Measurements from ENCODE around the gene RAB17.
"Not testable (repeated sequence)": the region's sequence is repeated elsewhere in the genome, so short reads cannot be mapped to it uniquely, and the experiment has no call there.

RAB17 gene

DNA sequence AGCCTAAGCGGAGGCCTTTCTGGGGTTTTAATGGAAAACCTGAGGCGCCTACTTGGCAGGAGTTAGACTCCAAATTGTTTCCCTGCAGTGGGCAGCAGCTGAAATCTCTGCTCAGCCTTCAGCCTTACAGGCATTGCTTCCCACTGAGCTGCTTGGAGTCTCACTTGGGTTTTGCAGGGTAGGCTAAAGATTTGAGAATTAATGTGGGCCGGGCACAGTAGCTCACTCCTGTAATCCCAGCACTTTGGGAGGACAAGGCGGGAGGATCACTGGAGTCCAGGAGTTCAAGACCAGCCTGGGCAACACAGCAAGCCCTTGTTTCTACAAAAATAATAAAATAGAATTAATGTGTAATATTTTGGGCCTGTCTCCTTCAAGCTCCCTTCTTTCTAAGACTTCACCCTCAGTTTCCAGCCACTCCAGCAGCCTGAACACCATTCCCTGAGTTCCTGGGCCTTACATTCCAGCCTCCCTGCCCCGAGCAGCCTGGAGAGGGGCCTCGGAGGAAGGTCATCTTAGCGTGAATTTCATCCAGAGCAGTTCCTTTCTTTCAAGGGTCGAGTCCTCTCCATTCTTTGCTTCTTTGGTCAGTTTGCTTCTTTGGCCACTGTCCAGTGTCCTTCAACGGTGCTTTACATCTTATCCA is 9.1 kb upstream of the RAB17 start:
- DNase-seq (ENCODE audit: low read depth, low spot score), result no peak

DNA sequence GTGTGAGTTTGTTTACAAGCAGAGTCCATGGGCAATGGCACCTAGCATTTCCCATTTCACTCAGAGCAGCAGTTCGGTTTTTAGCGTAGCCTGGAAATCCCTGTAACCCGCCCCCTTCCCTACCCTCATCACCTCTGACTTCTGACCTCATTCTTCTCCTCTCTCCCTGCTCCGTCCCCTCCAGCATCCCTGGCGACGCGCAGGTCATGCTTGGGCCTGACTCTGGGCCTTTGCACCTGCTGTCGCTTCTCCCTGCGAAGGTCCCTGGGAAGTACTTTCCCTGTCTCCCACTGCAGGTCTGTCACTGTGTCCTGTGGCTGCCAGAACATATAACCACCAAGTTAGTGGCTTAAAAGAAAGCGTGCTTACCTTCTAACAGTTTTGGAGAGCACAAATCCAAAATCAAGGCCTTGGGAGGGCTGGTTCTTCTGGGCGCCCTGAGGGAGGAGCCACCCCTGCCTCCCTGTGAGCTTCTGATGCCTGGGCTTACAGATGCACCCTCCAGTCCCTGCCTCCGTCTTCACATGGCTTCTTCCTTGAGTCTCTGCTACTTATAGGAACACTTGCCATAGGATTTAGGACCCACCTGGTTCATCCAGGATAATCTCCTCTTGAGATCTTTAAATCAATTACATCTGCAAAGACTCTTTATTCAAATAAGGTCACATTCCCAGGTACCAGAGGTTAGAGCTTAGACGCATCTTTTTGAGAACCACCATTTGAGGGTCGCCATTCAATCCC is 8.1 kb upstream of the RAB17 start:
- DNase-seq (ENCODE audit: low read depth, low spot score), result no peak

DNA sequence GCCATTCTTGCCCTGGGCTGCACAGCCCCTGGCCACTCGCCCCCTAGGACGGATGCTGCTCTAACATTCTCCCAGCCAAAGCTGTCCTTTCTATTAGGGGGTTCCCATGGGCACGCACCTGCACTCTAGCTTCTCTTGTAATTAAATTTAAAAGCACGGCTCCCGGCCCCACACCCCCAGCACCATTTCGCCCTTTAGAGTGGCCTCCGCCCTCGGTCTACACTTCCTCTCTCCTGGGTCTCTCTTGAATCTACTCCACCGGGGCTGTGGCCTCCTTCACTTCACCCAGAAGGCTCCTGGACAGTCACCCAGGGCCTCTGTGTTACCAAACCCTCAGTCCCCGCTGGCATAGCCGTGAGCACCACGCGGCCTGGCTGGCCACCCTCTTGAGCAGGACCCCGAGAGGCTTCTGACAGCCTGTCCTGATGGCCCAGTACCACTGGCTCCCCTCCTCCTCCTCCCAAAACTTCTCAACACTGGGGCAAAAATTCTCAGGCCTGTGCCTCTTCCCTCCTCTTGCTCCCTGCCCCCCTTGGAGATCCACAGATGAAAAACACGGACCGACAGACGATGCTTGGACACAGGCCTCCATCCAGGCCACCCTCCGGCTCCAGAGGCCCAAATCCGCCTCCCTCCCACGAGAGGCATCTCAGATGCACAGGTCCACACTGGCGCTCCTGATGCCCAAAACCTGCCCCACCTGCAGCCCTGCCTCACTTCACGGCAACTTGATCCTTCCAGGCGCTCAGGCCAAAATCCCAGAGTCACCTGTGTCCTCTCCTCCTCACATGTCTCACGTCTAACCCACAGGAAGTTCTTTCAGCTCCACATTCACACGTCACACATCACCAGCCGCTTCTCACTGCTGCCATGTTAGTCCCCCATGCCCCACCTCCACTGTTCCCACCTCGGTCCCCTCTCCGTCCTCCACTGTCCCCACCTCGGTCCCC is 6.9 kb upstream of the RAB17 start:
- no peak for DNase-seq (ENCODE audit: low read depth, low spot score)

DNA sequence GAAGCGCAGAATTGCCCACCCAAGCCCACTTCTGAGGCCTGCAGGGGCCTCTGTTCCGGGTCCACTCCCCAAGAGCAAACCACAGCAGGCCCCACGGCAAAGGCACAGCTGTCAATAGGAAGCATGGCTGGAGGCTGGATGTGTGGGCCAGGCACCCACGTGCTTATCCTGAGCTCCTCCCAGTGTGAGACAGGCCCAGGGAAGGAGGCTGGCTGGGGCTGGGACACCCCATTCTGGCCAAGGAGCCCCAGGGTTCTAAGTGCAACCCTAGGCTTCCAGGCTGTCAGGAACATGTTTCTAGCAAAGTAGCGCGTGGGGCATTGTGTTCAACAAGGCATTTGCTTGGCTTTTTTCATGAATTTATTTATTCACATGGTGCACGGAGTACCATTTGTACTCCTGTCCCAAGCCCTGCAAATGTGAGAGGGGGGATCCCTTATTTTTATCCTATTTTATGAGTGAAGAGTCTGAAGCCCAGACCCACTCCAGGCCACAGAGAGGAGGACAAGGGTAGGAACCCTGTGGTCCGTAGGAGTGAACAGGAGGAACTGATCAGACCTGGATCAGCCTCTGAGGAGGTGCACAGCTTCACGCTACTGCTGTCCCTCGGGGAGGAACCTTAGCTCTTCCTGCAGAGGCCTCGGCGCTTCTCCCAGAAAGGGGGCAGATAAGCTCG is 6.1 kb upstream of the RAB17 start:
- no peak for DNase-seq (ENCODE audit: low read depth, low spot score)

DNA sequence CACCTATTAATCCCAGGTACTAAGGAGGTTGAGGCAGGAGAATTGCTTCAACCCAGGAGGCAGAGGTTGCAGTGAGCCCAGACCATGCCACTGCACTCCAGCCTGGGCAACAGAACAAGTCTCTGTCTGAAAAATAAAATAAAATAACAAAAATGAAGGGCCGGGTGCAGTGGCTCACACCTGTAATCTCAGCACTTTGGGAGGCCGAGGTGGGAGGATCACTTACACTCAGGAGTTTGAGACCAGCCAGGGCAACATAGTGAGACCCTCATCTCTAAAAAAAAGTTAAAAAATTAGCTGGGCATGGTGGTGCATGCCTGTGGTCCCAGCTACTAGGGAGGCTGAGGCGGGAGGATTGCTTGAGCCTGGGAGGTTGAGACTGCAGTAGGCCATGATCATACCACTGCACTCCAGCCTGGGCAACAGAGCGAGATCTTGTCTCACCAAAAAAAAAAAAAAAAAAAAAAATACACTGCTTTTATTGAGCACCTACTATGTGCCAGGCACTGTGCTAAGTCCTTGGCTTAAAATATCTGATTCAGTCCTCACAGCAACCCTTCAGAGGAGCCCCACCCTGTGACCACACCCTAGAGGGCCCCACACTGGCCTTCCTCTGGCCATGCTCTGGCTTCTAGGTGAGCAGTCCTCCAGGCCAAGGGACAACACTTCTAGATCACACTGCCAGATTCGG is 5.4 kb upstream of the RAB17 start:
- DNase-seq (ENCODE audit: low read depth, low spot score), result not testable (repeated sequence)

DNA sequence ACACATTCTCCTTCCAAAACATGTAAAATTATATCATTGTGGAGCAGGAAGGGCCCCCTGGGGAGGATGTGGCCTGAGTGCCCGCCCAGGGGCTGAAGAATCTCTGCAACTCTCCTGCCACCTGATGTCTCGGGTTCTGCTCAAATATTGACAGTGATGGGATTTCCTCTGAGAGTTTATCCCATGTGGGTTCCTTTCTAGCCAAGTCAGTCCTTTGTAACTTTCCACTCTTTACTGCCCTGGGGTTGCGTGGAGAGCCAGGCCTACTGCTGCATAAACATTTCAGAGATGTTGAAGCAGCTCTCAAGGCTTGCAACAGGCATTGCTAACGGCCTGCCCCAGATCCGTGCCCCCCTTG is 4.0 kb upstream of the RAB17 start:
- DNase-seq (ENCODE audit: low read depth, low spot score), result no peak

DNA sequence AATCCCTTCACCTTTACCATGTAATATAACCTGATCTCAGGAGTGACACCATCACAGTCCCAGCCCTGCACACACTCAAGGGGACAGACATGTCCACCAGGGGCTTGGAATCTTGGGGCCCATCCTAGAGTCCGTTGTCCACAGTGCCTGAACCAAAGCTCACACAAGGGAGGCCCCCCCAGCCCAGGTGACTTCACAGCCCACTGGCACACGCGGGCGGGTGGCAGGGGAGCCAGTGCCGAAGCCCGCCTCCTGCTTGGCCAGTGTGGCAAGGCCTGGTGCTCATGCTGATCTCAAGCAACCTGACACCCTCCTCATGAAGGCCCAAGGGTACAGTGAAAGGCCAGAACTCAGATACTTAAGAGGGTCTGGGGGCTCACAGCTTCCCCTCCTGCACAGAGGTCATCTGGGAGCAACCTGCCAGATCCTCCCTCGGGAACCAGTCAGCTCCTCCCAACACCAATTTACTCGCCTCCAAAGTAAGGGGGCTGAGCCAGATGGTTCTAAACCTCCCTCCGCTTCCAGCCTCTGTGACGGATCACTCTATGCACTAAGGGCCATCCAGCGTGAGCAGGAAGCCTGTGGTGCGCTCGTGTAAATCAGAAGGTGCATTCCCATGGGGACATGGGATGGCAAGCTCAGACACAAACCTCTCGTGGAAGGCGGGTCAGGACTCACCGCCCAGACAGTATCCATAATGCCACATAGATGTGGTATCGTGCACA is 3.2 kb upstream of the RAB17 start:
- DNase-seq (ENCODE audit: low read depth, low spot score), result peak; percentile 72

DNA sequence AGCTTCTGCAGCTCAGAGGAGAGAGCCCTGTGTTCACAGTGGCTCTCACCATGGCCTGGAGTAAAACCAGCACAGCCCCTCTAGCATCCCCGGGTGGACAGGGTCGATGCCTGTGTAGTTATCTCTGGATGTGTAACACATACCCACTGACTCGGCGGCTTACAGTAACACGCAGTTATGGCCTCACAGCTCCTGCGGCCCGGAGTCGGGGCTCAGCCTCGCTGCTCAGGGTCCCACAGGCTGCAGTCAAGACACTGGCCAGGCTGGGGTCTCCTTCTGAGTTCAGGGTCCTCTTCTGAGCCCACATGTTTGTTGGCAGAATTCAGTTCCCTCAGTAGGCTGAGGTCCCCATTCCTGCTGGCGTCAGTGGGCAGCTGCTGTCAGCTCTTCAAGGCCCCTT is 2.5 kb upstream of the RAB17 start:
- DNase-seq (ENCODE audit: low read depth, low spot score), result no peak

DNA sequence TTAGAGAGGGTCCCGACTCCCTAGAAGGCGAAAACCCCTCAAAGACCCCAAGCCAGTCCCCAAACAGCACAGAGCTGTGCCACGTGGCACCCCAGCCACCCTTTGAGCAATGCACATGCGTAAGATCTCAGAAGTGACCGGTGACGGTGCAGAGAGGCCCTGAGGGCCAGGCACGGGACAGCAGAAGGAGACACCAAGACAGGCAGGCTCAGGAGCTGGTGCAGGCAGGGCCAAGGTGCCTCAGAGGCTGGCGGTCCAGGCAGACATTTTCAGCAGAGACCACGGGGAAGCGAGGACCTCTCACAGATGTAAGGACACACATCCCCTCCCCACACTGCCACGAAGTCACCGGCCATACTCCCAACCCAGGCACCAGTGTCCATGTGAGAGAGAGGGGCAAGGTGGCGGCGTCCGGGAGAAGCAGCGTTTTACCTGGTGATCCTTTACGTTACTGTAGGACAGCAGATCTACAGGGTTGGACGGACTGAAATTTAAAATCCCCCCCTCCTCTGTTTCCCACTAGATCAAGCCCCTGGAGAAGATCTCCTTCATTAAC is 2.0 kb upstream of the RAB17 start:
- DNase-seq (ENCODE audit: low read depth, low spot score), result no peak

DNA sequence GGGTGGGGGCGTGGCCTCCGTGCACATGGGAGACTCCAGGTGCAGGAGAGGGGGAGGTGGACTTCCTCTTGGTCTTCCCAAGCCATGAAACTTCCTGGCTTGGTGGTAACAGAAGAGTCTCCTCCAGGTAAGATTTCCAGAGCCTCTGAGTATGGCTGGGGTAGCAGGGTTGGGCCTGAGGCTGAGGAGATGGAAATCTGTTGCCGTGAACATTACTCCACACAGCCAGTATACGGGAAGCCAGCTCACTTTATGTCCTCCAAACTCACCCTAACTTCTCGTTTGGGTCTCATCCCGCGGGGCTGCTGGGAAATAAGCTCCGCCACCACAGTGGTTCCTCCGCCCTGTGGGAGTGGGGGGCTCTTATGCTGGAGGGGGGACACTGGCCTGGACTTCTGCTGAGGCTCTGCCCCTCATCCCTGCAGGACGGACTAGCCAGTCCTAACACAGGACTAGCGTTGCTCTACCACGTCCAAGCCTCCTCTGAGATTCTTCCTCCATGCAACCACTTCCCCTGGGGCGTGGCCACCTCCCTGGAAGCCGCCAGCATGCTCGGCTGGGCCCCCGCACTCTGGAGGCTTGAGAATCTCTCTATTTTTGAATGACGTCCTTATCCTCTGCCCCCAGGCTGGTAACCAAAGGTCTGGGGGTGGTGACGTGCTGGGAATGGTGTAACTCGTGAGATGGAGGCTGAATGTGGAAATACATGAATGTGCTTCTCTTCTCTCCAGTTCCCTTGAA is 777 bp upstream of the RAB17 start:
- peak; percentile 76 for DNase-seq (ENCODE audit: low read depth, low spot score)

DNA sequence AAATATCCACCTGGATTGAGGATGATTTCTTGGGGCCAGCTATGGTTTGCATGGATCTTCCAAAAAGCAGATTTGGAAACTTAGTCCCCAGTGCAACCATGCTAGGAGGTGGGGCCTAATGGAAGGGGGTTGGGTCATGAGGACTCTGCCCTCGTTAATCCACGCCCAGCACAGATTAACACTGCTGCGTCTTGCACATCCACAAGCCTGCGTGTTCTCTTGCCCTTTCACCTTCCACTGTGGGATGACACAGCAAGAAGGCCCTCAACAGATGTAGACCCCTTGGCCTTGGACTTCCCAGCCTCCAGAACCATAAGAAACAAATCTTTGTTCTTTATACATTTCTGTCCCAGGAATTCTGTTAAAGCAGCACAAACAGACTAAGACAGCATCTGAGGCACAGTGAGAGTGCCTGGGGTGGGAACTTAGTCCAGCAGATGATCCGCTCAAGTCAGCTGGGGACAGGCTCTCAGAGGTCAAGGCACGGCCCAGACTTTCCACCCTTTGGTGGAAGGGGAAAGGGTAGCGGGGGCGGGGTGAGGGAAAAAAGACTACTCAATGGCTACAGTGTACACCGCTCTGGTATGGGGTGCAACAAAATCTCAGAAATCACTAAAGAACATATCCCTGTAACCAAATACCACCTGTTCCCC is 2.4 kb downstream of the RAB17 start:
- no peak for DNase-seq (ENCODE audit: low read depth, low spot score)

DNA sequence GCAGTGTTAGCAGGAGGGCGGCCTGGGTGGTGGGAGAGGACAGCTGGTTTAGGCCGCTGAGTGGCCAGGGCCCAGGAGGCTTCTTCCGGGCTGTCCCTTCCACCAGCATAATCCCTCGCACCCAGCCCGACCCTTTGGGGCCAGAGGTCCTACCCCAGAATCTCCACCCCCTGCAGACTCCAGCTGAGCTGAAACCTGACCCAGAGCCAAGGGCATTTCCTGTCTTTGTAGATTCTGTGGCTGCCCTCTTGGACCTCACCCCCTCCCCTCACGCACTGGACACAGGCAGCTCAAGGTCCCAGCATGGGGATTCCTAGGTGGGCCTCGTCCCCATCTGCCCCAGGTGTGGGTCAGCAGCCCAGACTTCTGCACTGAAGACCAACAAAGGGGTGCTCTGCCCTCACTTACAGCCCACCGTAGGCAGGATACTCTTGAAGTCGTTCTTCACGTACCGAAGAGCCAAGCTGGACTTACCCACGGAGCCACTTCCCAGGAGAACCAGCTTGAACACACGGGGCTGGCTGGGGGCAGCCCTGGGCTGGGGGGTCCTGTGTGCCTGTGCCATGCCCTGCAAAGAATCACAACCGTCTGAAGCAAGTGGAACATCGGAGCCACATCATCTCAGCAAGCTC is 4.8 kb downstream of the RAB17 start:
- DNase-seq (ENCODE audit: low read depth, low spot score), result no peak

DNA sequence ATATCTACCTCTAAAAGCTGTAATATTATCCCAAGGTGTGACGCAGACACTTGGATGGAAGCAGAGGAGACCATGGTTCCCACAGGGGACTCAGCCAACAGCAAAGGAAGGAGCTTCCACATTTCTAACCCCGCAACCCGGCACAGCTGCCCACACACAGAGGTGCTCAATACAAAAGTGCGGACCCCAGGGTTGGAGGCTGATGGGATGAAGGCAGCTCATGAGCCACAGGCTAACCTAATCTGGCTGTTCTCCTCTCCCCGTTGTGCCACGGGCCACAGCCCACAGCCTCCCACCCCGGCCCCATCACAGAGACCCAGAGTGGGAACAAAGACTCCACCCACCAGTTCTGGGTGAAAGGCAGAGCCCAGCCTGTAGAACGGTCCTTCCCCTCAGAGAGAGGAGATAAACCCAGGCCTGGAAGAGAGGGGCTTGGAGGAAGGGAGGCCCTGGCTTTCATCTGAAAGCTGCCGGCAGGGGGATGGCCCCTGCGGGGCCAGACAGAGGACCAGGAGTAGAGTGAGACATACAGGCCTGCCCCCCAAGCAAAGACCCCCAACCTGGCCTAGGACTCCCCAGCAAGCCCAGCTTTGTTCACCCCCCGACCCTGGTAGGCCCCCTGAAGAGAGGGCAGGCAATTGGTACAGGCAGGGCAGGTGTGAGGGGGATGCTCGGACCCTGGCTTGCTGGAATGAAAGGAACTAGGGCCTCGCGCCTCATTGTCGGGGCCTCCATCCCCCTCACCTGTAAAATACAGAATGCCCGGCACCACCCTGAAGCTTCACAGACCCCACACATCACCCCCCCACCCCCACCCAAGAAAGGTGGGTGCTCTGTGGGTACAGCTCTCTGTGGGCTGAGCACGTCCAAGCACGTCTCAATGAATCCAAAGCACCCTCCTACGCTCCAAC is 6.9 kb downstream of the RAB17 start:
- no peak for DNase-seq (ENCODE audit: low read depth, low spot score)

DNA sequence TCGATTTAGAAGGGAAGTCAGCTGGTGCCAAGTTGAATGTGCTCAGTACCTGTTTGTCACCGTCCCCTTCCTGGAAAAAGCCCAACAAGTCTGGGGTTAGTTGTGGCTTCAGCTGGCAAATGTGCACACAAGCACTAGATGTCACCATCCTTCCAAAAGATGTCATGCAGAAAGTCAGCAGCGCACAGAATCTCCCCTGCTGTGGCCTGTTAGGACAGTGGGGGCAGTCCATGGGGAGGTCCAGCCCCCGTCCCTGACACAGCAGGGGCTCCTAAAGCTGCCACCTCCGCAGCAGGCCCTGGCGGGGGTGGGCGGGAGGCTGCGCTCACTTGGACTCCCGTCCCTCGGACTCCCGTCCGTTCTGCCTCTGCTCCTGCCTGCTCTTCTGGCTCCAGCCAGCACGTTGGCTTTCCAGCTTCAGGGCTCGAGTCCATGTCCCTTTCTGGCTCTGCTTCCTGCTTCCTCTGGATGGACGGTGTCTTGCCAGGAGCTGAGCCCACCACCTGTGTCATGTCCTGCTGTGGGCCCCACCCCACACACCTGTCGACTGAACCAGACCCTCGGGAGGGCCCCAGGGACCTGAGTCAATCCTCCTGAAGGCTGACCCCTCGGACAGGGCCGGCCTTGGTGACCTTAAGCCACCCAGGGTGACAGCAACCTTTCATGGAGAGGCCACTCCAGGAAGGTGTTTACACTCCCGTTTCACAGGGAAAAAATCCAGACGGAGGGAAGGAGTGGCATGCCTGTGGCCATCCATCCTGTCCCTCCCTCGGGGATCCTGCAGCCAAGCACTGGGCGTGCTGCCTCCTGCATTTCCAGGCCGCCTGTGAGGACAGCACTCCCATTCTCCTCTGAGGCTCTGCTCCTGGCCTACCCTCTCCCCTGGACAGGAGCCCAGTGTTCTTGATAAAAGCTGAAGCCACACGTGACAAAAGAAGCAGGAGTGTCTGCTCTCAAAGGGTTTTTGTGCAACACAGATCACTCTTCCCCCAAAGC is 8.5 kb downstream of the RAB17 start:
- DNase-seq (ENCODE audit: low read depth, low spot score), result peak; percentile 80

DNA sequence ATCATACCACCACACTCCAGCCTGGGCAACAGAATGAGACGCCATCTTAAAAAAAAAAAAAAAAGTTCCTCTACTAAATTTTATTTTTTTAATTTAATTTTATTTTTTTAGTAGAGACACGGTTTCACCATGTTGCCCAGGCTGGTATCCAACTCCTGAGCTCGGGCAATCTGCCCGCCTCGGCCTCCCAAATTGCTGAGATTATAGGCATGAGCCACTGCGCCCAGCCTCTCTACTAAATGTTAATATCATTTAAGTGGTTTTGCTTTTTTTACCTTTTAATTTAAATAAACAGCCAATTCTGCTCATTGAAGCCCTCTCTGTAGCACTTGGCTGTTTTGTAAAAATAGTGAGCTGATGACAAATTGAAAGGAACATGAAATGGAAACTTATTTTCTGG is 9.2 kb downstream of the RAB17 start:
- DNase-seq (ENCODE audit: low read depth, low spot score), result no peak
